Neural crest cell (in vitro differentiated cells): Measurements from ENCODE around the gene SPDYC. TPM values are rescaled to one million over a fixed set of nuclear protein-coding genes. Genes with fewer than 3 reads are reported as not detected.
A peak's percentile ranks its signal among the peaks of the same experiment; 100 is the strongest.

Experiments used
- DNase-seq: peaks from one replicate; pipeline ENCODE4 v3.0.0; 2021; ENCODE audit warnings: low read depth, mixed read lengths, low spot score
- H3K27ac Mint-ChIP-seq: one replicate; pipeline ENCODE4 v1.8.0; 2021; ENCODE audit warnings: mild to moderate bottlenecking, mixed read lengths; ENCODE audit not compliant: unreplicated experiment
- H3K27me3 Mint-ChIP-seq: 2 replicates; pipeline ENCODE4 v1.8.0; 2021; ENCODE audit warnings: low read depth, mild to moderate bottlenecking, mixed read lengths
- H3K36me3 Mint-ChIP-seq: 2 replicates; pipeline ENCODE4 v1.8.0; 2021; ENCODE audit warnings: low read depth, mild to moderate bottlenecking, mixed read lengths
- H3K4me1 Mint-ChIP-seq: 2 replicates; pipeline ENCODE4 v1.8.0; 2021; ENCODE audit warnings: mixed read lengths
- H3K4me3 Mint-ChIP-seq: one replicate; pipeline ENCODE4 v1.8.0; 2021; ENCODE audit warnings: mild to moderate bottlenecking, mixed read lengths
- H3K9me3 Mint-ChIP-seq: 2 replicates; pipeline ENCODE4 v1.8.0; 2021; ENCODE audit warnings: mixed read lengths
- total RNA-seq: library from RNA; stranded (reverse); gene quantifications from 2 replicates; pipeline ENCODE4 v1.2.1, GENCODE V29; 2021
- TF ChIP-seq, protein P1 (sequence below): fragments of 200-600 bp; sonication (generic); conservative IDR thresholded peaks from 2 replicates; pipeline ENCODE4 v1.5.0; 2021; ENCODE audit warnings: antibody characterized with exemption, mild to moderate bottlenecking

The SPDYC gene
- total RNA-seq, 1 donor from 2014 or later: not detected

DNA sequence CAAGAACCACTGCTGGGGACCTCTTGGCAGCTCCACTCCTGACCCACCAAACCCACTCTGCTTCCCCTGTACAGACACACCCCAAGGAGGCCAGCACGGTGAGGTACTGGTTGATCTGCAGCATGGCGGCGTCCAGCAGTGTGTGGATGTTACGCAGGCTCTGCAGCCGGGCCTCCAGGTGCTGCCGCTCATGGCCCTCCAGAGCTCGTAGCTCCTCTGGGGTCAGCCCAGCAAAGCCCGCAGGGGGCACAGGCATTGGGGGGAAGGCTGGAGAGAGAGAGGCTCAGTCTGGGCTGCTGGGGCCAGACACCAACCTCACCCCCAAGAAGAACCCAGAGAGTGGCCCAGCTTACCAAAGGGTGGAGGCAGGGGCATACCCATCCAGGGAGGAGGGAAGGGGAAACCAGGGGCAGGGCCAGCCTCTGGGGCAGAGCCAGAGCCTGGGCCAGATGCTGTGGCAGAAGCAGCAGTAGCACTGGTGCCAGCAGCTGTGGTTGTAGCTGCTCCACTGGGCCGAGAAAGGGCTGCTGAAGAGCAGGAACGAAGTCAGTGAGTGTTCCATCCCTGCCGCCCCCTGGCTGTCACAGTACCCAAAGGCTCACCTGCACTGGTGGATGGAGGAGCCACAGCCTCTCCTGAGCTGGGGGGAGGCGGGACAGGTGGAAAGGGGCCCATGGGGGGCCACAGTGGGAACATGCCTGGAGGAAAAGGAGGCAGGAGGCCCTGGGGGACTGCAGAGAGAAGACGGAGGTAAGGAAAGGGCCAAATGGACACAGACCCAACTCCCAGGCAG is 40.2 kb upstream of the SPDYC start:
- DNase-seq: no peak
- Mint-ChIP-seq H3K27me3 (peaks cover 3% of the 10 kb centered on the region), H3K4me1 (peaks cover 16% of the 10 kb centered on the region), H3K36me3 (peaks cover 4% of the 10 kb centered on the region), H3K9me3 (no peaks in the 10 kb centered on the region), H3K27ac (no peak overlapping the region), H3K4me3 (peak overlapping the region; percentile 71)
- TF ChIP-seq, protein P1, sequence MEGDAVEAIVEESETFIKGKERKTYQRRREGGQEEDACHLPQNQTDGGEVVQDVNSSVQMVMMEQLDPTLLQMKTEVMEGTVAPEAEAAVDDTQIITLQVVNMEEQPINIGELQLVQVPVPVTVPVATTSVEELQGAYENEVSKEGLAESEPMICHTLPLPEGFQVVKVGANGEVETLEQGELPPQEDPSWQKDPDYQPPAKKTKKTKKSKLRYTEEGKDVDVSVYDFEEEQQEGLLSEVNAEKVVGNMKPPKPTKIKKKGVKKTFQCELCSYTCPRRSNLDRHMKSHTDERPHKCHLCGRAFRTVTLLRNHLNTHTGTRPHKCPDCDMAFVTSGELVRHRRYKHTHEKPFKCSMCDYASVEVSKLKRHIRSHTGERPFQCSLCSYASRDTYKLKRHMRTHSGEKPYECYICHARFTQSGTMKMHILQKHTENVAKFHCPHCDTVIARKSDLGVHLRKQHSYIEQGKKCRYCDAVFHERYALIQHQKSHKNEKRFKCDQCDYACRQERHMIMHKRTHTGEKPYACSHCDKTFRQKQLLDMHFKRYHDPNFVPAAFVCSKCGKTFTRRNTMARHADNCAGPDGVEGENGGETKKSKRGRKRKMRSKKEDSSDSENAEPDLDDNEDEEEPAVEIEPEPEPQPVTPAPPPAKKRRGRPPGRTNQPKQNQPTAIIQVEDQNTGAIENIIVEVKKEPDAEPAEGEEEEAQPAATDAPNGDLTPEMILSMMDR: no peak

DNA sequence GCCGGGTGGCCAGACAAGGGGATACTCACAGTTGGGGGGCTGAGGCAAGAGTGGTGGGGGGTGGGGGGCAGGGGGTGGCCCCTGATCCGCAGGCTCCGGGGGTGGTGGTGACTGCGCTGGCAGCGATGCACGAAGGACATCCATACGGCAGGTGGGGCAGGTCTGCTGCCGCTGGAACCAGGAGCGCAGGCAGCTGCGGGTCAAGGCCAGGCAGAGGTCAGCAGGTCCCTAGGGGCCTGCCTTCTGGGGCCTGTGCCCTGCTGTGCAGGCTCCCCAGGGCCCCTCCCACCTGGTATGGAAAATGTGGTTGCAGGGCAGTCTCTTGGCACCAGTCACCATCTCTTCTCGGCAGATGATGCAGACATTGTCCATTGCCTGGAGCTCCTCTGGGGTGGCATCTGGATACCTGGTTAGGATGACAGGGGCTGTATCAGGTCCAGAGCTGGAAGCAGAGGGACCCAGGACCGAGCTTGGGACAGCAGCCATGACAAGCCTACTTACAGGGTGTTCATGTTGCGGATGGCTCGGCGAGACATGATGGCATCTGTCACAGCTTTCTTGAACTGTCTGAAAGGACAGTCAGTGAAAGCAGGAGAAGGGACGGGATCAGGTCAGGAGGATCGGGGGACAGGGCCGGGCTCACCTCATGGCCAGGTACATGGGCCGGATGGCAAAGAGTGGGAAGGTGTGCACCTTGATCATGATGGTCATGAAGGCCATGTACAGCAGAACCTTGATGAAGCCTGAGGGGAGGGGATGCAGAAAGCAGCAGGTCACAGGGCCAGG is 39.2 kb upstream of the SPDYC start:
- peak overlapping the region; percentile 83 for H3K4me3 Mint-ChIP-seq
- TF ChIP-seq, protein P1: no peak
- H3K36me3 Mint-ChIP-seq: peaks cover 4% of the 10 kb centered on the region
- H3K4me1 Mint-ChIP-seq: peaks cover 24% of the 10 kb centered on the region
- DNase-seq: no peak
- H3K9me3 Mint-ChIP-seq: no peaks in the 10 kb centered on the region
- H3K27ac Mint-ChIP-seq: peak overlapping the region; percentile 43
- peaks cover 6% of the 10 kb centered on the region for H3K27me3 Mint-ChIP-seq

- Mint-ChIP-seq H3K4me1 (peaks cover 29% of the 10 kb centered on the region), H3K9me3 (no peaks in the 10 kb centered on the region), H3K27ac (no peak overlapping the region), H3K4me3 (peak overlapping the region; percentile 100), H3K36me3 (peaks cover 2% of the 10 kb centered on the region), H3K27me3 (peaks cover 7% of the 10 kb centered on the region)
- TF ChIP-seq, protein P1: no peak
- DNase-seq: no peak
These were observed 38.6 kb upstream of the SPDYC start for GRCh38 chr11:65131417-65131776.

GRCh38 chr11:65131895-65132237 is 38.2 kb upstream of the SPDYC start:
- TF ChIP-seq, protein P1: no peak
- peak overlapping the region; percentile 100 for H3K4me3 Mint-ChIP-seq
- no peak overlapping the region for H3K27ac Mint-ChIP-seq
- peaks cover 29% of the 10 kb centered on the region for H3K4me1 Mint-ChIP-seq
- H3K27me3 Mint-ChIP-seq: peaks cover 9% of the 10 kb centered on the region
- no peak for DNase-seq
- no peaks in the 10 kb centered on the region for H3K9me3 Mint-ChIP-seq
- no peaks in the 10 kb centered on the region for H3K36me3 Mint-ChIP-seq

DNA sequence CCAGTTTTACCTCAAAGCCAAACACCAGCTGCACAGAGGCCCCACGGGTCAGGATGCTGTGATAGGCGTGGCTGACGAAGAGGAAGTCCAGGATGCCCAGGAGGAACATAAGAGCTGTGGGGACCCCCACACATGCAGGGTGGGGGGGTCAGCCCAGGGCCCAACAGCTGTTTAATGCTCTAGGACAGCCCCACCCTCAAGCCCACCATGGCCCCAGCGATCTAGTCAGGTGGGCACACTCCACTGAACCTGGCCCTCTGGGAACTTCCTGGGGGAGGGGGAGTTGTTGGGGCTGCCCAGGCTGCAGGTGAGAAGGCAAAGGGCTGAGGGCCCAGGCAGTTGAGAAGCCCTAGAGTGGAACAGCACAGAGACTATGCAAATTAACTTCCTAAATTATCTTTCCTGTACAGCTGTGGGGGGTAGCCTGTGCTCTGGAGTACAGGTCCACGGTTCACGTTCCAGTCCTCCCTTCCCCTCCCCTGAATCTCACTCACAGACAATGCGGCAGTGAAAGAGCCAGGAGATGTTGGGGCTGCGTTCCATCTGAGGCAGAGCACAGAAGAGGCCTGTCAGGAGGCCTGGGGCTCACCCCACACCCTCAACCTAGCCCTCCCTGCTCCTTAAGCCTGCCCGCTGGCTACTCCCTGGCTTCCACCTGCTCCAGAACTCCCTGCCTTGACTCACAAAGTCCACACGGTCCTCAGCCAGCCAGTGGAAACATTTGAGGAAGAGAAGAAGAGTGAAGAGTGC is 37.6 kb upstream of the SPDYC start:
- no peak for DNase-seq
- H3K4me3 Mint-ChIP-seq: peak overlapping the region; percentile 100
- no peak overlapping the region for H3K27ac Mint-ChIP-seq
- no peaks in the 10 kb centered on the region for H3K36me3 Mint-ChIP-seq
- TF ChIP-seq, protein P1: no peak
- peaks cover 29% of the 10 kb centered on the region for H3K4me1 Mint-ChIP-seq
- H3K9me3 Mint-ChIP-seq: no peaks in the 10 kb centered on the region
- H3K27me3 Mint-ChIP-seq: peaks cover 11% of the 10 kb centered on the region
